ENCODE measurements around the gene MYLK. TPM values are rescaled to one million over a fixed set of nuclear protein-coding genes. Genes with fewer than 3 reads are reported as not detected.
"Not testable (repeated sequence)": the region's sequence is repeated elsewhere in the genome, so short reads cannot be mapped to it uniquely, and the experiment has no call there.

Gene MYLK
- polyA plus RNA-seq, 6 donors from 2014 or later: 0.93 to 5.7 (median 2.1) TPM

- not testable (repeated sequence) for H3K27ac Mint-ChIP-seq; H3K4me1 Mint-ChIP-seq; H3K4me3 Mint-ChIP-seq; DNase-seq; ATAC-seq (ENCODE audit: low read depth in 2 of 2)
- Mint-ChIP-seq H3K9me3 (peaks cover 11 to 54% (median 21%) of the 10 kb centered on the region in 7 donors), H3K36me3 (peaks cover 10 to 19% of the 10 kb centered on the region in 2 donors), H3K27me3 (peaks cover 10 to 17% (median 16%) of the 10 kb centered on the region in 3 donors)
These were observed 6.0 kb upstream of the MYLK start for GRCh38 chr3:123890162-123890561.

DNA sequence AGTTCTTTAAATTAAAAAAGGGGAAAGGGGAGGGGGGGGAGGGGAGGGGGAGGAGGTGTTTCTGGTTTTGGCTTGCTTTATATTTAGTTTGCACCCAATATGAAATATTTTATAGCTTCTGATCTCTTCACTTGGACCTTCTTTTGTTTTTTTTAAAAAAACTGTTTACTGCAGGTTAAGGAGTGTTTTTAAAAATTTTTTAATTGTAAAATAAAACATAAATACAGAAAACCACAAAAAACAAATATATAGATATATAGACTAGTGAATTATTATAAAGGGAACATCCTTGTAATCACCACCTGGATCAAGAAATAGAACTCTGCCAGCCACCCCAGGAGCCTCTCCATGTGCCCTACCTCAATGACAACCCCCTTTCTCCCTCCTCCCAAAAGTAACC is 861 bp upstream of the MYLK start:
- ATAC-seq (ENCODE audit: low read depth in 2 of 2): no peak
- H3K27ac Mint-ChIP-seq: no peak overlapping the region
- peaks cover 0 to 6% (median under 1%) of the 10 kb centered on the region in 7 donors for H3K9me3 Mint-ChIP-seq
- H3K36me3 Mint-ChIP-seq: no peaks in the 10 kb centered on the region
- H3K27me3 Mint-ChIP-seq: peaks cover 28 to 40% (median 35%) of the 10 kb centered on the region in 3 donors
- peak overlapping the region in 3 of 8 donors; percentile 23 to 87 (median 50) for H3K4me3 Mint-ChIP-seq
- H3K4me1 Mint-ChIP-seq: peaks cover 7 to 17% (median 15%) of the 10 kb centered on the region in 3 donors
- no peak for DNase-seq

GRCh38 chr3:123883701-123884202 is 380 bp downstream of the MYLK start:
- peak overlapping the region in 1 of 6 donors; percentile 32 for H3K27ac Mint-ChIP-seq
- ATAC-seq (ENCODE audit: low read depth in 2 of 2) (no peak), DNase-seq (no peak)
- H3K4me3 Mint-ChIP-seq: peak overlapping the region; percentile 63 to 87 (median 68)
- peaks cover 7 to 17% (median 15%) of the 10 kb centered on the region in 3 donors for H3K4me1 Mint-ChIP-seq
- H3K9me3 Mint-ChIP-seq: peaks cover 0 to under 1% (median 0%) of the 10 kb centered on the region in 7 donors
- H3K36me3 Mint-ChIP-seq: no peaks in the 10 kb centered on the region
- H3K27me3 Mint-ChIP-seq: peaks cover 25 to 40% (median 34%) of the 10 kb centered on the region in 3 donors

GRCh38 chr3:123883111-123883510 is 1.0 kb downstream of the MYLK start:
- no peaks in the 10 kb centered on the region for H3K36me3 Mint-ChIP-seq
- no peak for ATAC-seq (ENCODE audit: low read depth in 2 of 2)
- peaks cover 22 to 40% (median 34%) of the 10 kb centered on the region in 3 donors for H3K27me3 Mint-ChIP-seq
- peaks cover 7 to 17% (median 15%) of the 10 kb centered on the region in 3 donors for H3K4me1 Mint-ChIP-seq
- no peaks in the 10 kb centered on the region for H3K9me3 Mint-ChIP-seq
- no peak overlapping the region for H3K27ac Mint-ChIP-seq
- no peak for DNase-seq
- peak overlapping the region; percentile 63 to 87 (median 68) for H3K4me3 Mint-ChIP-seq

DNA sequence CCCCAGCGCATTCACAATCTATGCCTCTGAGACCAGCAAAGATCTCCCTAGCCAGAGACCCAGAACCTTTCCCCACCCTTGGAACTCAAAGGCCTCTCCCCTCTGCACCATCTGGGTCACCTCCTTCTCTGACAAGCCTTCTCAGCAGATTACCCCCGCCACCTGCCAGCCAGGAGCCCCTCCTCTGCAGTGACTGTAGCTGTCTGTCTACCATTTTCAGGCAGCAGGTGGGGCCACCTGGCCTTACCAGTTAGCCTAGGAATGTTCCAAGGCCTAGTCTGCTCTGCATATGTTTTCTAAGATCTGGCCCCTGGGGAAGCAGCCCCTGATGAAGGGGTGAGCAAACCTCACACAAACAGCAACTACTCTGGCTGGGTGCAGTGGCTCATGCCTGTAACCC is 2.4 kb downstream of the MYLK start:
- ATAC-seq (ENCODE audit: low read depth in 2 of 2): no peak
- peak overlapping the region in 1 of 8 donors; percentile 35 for H3K4me3 Mint-ChIP-seq
- H3K27me3 Mint-ChIP-seq: peaks cover 22 to 40% (median 34%) of the 10 kb centered on the region in 3 donors
- DNase-seq: no peak
- H3K27ac Mint-ChIP-seq: no peak overlapping the region
- peaks cover 7 to 17% (median 15%) of the 10 kb centered on the region in 3 donors for H3K4me1 Mint-ChIP-seq
- H3K36me3 Mint-ChIP-seq: no peaks in the 10 kb centered on the region
- no peaks in the 10 kb centered on the region for H3K9me3 Mint-ChIP-seq

DNA sequence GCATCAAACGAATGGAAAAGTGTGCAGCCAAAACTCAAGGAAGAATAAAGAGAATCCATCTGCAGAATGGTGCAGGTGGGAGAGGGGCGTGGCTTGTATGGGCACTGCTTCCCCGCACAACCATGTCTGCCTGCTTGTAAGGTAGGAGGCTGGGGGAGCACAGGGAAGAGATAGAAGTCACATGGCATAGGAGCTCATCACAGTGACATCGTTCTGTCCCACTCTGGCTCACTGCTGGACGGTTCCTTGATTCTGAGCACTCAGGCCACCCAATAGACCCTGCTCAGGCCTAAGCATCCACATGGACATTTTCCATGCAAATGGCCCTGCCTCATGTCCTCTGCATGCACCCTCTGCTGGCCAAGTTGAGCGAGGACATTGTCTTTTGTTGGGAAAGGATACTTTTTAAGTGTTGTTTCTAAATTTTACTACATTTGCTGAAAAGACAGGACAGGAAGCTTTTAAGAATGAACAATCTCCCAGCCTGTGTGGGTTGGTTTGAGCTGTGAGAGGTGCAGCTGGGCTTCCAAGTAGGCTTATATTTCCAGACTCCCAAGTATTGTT is 3.1 kb downstream of the MYLK start:
- DNase-seq: no peak
- H3K27me3 Mint-ChIP-seq: peaks cover 17 to 34% (median 30%) of the 10 kb centered on the region in 3 donors
- H3K36me3 Mint-ChIP-seq: no peaks in the 10 kb centered on the region
- H3K4me3 Mint-ChIP-seq: peak overlapping the region in 1 of 8 donors; percentile 35
- ATAC-seq (ENCODE audit: low read depth in 2 of 2): no peak
- no peak overlapping the region for H3K27ac Mint-ChIP-seq
- H3K4me1 Mint-ChIP-seq: peaks cover 7 to 17% (median 15%) of the 10 kb centered on the region in 3 donors
- H3K9me3 Mint-ChIP-seq: no peaks in the 10 kb centered on the region

DNA sequence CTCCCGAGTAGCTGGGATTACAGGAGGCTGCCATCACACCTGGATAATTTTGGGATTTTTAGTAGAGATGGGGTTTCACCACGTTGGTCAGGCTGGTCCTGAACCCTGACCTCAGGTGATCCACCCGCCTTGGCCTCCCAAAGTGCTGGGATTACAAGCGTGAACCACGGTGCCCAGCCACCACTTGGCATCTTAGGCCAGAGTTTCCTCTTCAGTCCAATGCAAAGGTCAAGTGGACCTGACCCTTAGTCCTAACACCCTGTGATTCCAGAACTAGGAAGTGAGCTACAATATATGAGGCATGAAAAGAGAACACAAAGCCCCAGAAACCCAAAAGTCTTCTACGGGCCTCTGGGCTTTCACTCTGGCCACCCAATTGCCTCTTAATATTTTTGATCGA is 5.3 kb downstream of the MYLK start:
- Mint-ChIP-seq H3K36me3 (no peaks in the 10 kb centered on the region), H3K27ac (no peak overlapping the region), H3K9me3 (no peaks in the 10 kb centered on the region), H3K27me3 (peaks cover 10 to 30% (median 20%) of the 10 kb centered on the region in 3 donors), H3K4me3 (no peak overlapping the region), H3K4me1 (peaks cover 7 to 12% (median 10%) of the 10 kb centered on the region in 3 donors)
- DNase-seq (no peak), ATAC-seq (ENCODE audit: low read depth in 2 of 2) (no peak)

DNA sequence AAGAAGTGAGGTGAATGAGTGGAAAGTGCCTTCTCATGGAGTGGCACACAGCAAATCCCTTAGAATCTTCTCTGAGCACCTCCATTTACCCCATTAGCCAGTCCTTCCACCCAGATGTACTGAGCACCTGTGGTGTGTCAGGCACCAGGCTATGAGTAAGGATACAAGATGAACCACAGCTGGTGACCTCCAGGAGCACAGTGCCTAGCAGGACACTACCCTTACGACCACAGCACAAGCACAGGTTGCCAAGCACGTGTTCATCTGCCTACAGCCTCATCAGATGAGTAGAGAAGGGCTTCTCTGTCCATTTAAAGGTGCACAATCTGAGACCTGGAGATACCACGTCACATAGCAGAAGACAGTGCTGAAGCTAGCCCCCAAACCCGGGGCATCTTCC is 6.2 kb downstream of the MYLK start:
- Mint-ChIP-seq H3K27ac (peak overlapping the region in 1 of 6 donors; percentile 11), H3K9me3 (no peaks in the 10 kb centered on the region), H3K4me3 (peak overlapping the region in 1 of 8 donors; percentile 1), H3K4me1 (peaks cover 0 to 4% (median 1%) of the 10 kb centered on the region in 3 donors), H3K27me3 (peaks cover 5 to 22% (median 12%) of the 10 kb centered on the region in 3 donors), H3K36me3 (no peaks in the 10 kb centered on the region)
- DNase-seq (no peak), ATAC-seq (ENCODE audit: low read depth in 2 of 2) (no peak)

DNA sequence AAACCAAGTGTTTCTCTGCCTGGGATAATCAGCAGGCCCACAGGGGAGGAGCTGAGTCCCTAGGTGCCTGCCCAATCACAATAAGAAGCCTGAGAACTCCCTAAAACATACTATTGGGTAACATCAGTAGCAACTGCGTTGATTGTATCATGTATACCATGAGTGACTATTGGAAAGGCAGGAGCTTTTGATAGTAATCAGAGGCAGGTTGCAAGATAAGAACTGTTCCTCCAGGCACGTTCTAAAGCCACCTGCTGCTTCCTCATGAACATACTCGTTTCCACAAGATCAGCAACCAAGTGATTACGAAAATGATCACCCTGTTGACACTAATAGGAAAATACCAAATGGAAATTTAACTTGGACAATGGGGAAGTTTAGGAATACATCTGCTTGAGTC is 6.7 kb downstream of the MYLK start:
- H3K4me3 Mint-ChIP-seq: no peak overlapping the region
- H3K27me3 Mint-ChIP-seq: peaks cover under 1 to 17% (median 7%) of the 10 kb centered on the region in 3 donors
- DNase-seq (no peak), ATAC-seq (ENCODE audit: low read depth in 2 of 2) (no peak)
- H3K4me1 Mint-ChIP-seq: no peaks in the 10 kb centered on the region
- no peaks in the 10 kb centered on the region for H3K36me3 Mint-ChIP-seq
- H3K9me3 Mint-ChIP-seq: no peaks in the 10 kb centered on the region
- H3K27ac Mint-ChIP-seq: no peak overlapping the region

DNA sequence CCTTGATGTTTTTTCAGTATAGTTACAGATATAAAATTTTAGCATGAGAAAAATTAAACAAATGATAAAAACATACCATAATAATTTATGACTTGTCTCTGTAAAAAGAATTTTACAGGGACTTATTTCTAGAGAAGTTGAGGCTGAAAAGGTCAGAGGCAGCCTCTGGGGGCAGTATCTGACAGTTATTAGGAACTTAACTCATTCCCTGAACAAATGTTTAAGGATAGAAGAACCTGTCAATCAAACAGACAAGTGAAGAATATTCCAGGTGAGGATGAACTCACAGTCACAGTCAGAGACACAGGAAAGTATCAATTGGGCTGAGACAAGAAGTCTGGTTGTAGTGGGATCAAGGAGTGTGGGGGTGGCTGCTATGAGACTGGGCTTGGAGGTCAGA is 7.3 kb downstream of the MYLK start:
- DNase-seq: no peak
- Mint-ChIP-seq H3K27me3 (peaks cover 0 to 13% (median 4%) of the 10 kb centered on the region in 3 donors), H3K4me3 (no peak overlapping the region), H3K36me3 (no peaks in the 10 kb centered on the region), H3K4me1 (no peaks in the 10 kb centered on the region), H3K9me3 (no peaks in the 10 kb centered on the region), H3K27ac (peak overlapping the region in 1 of 6 donors; percentile 17)
- no peak for ATAC-seq (ENCODE audit: low read depth in 2 of 2)

DNA sequence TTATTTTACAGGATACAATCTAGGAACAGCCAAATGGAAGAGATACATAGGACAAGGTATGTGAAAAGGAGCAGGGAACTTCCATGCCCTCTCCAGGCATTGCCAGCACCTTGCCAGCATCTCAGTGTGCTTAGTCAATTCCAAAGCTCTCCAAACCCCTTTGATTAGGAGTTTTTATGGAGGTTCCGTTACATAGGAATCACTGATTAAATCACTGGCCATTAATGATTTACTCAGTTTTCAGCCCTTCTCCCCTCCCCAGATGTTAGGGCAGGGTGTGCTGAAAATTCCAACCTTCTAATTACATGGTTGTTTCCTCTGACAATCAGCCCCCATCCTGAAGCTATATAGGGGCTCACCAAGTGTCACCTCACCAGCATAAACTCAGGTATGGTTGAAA is 11.5 kb downstream of the MYLK start:
- H3K27me3 Mint-ChIP-seq: peaks cover 0 to 9% (median 7%) of the 10 kb centered on the region in 3 donors
- no peaks in the 10 kb centered on the region for H3K4me1 Mint-ChIP-seq
- no peaks in the 10 kb centered on the region for H3K9me3 Mint-ChIP-seq
- no peak overlapping the region for H3K4me3 Mint-ChIP-seq
- ATAC-seq (ENCODE audit: low read depth in 2 of 2) (no peak), DNase-seq (no peak)
- H3K27ac Mint-ChIP-seq: no peak overlapping the region
- no peaks in the 10 kb centered on the region for H3K36me3 Mint-ChIP-seq

DNA sequence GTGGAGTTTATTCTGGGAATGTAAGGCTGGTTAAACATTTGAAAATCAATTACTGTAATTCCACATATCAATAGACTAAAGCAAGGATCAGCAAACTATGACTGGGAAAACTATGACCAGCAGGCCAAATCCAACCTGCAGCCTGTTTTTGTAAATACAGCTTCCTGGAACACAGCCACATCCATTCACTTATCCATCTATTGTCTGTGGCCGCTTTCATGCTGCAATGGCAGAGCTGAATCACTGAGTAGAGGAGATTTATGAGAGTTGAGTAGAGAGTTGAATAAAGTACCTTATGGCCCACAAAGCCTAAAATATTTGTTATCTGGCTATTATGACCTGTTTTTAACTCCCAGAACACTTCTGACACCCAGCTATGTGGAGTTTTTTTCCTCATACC is 12.2 kb downstream of the MYLK start:
- H3K36me3 Mint-ChIP-seq: no peaks in the 10 kb centered on the region
- no peaks in the 10 kb centered on the region for H3K4me1 Mint-ChIP-seq
- peaks cover 0 to 9% (median 7%) of the 10 kb centered on the region in 3 donors for H3K27me3 Mint-ChIP-seq
- ATAC-seq (ENCODE audit: low read depth in 2 of 2) (no peak), DNase-seq (no peak)
- no peak overlapping the region for H3K4me3 Mint-ChIP-seq
- H3K9me3 Mint-ChIP-seq: no peaks in the 10 kb centered on the region
- no peak overlapping the region for H3K27ac Mint-ChIP-seq

DNA sequence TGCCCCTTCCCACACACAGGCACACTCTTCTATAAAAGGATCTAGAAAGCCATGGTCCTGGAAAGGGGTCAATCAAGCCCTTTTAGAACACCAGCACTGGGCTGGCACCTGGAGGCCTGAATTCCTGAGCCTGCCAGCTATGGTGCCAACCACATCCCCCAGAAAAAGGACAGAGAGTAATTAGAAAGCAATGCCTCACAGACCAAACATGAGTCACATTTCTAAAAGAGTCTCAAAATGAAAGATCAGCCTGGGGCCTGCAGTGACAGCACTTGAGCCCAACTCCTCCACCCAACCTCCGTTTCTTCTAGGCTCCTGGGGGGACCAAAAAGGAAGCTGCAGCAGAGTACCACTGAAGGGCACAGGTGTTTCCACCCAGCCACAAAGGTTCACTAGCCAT is 14.1 kb downstream of the MYLK start:
- no peaks in the 10 kb centered on the region for H3K4me1 Mint-ChIP-seq
- no peak overlapping the region for H3K27ac Mint-ChIP-seq
- no peak for DNase-seq
- no peak for ATAC-seq (ENCODE audit: low read depth in 2 of 2)
- H3K27me3 Mint-ChIP-seq: peaks cover 0 to 9% (median 7%) of the 10 kb centered on the region in 3 donors
- no peaks in the 10 kb centered on the region for H3K36me3 Mint-ChIP-seq
- H3K9me3 Mint-ChIP-seq: peaks cover 0 to under 1% (median 0%) of the 10 kb centered on the region in 7 donors
- no peak overlapping the region for H3K4me3 Mint-ChIP-seq

- peaks cover 0 to 9% (median 7%) of the 10 kb centered on the region in 3 donors for H3K27me3 Mint-ChIP-seq
- no peak overlapping the region for H3K27ac Mint-ChIP-seq
- no peak overlapping the region for H3K4me3 Mint-ChIP-seq
- no peaks in the 10 kb centered on the region for H3K4me1 Mint-ChIP-seq
- peaks cover 0 to 3% (median 0%) of the 10 kb centered on the region in 7 donors for H3K9me3 Mint-ChIP-seq
- ATAC-seq (ENCODE audit: low read depth in 2 of 2) (no peak), DNase-seq (no peak)
- H3K36me3 Mint-ChIP-seq: no peaks in the 10 kb centered on the region
These were observed 15.0 kb downstream of the MYLK start for GRCh38 chr3:123869165-123869564.

All from naive B cell (primary cell).